GM23248 (cell line): ENCODE results near the gene CDK4. TPM values are rescaled to one million over a fixed set of nuclear protein-coding genes. Genes with fewer than 3 reads are reported as not detected.

ENCODE experiments used
- DNase-seq: peaks from one replicate; pipeline ENCODE4 v3.0.0-alpha.2; 2015
- H2AFZ ChIP-seq: fragments of 200-600 bp; sonication (generic); 2 replicates; pipeline ENCODE4 v1.6.1; 2016; ENCODE audit warnings: antibody characterized with exemption
- H3F3A ChIP-seq: fragments of 200-600 bp; sonication (generic); 2 replicates; pipeline ENCODE4 v1.6.1; 2016; ENCODE audit warnings: mild to moderate bottlenecking, antibody characterized with exemption, mixed run types; ENCODE audit not compliant: insufficient read depth
- H3K27ac ChIP-seq: fragments of 200-600 bp; sonication (generic); 2 replicates; pipeline ENCODE4 v1.5.1; 2016; ENCODE audit warnings: mild to moderate bottlenecking
- H3K27me3 ChIP-seq: fragments of 200-600 bp; sonication (generic); replicated peaks from 2 replicates; pipeline ENCODE4 v1.6.1; 2016; ENCODE audit warnings: mild to moderate bottlenecking; ENCODE audit not compliant: insufficient read depth
- H3K36me3 ChIP-seq: fragments of 200-600 bp; sonication (generic); 2 replicates; pipeline ENCODE4 v1.6.1; 2016; ENCODE audit warnings: low read depth, mild to moderate bottlenecking
- H3K4me1 ChIP-seq: fragments of 200-600 bp; sonication (generic); 2 replicates; pipeline ENCODE4 v1.6.1; 2016; ENCODE audit warnings: mild to moderate bottlenecking; ENCODE audit not compliant: insufficient read depth
- H3K4me2 ChIP-seq: fragments of 200-600 bp; sonication (generic); one replicate; pipeline ENCODE4 v1.6.1; 2016; ENCODE audit warnings: mild to moderate bottlenecking; ENCODE audit not compliant: unreplicated experiment
- H3K4me3 ChIP-seq: fragments of 200-600 bp; sonication (generic); 2 replicates; pipeline ENCODE4 v1.5.1; 2016; ENCODE audit warnings: mild to moderate bottlenecking
- H3K79me2 ChIP-seq: fragments of 200-600 bp; sonication (generic); 2 replicates; pipeline ENCODE4 v1.6.1; 2016; ENCODE audit warnings: mild to moderate bottlenecking; ENCODE audit not compliant: insufficient read depth
- H3K9ac ChIP-seq: fragments of 200-600 bp; sonication (generic); 2 replicates; pipeline ENCODE4 v1.6.1; 2016; ENCODE audit warnings: mild to moderate bottlenecking
- H3K9me2 ChIP-seq: fragments of 200-600 bp; sonication (generic); 2 replicates; pipeline ENCODE4 v1.6.1; 2016; ENCODE audit warnings: mixed run types, mild to moderate bottlenecking, moderate library complexity; ENCODE audit not compliant: insufficient read depth
- H3K9me3 ChIP-seq: fragments of 200-600 bp; sonication (generic); one replicate; pipeline ENCODE4 v1.6.1; 2017; ENCODE audit warnings: low read depth
- H4K20me1 ChIP-seq: fragments of 200-600 bp; sonication (generic); 2 replicates; pipeline ENCODE4 v1.6.0; 2016; ENCODE audit not compliant: insufficient read depth
- EZH2 ChIP-seq: fragments of 200-600 bp; sonication (generic); IDR thresholded peaks from 2 replicates; pipeline ENCODE4 v1.6.1; 2018; ENCODE audit warnings: antibody characterized with exemption, mild to moderate bottlenecking; ENCODE audit not compliant: insufficient read depth, poor library complexity, severe bottlenecking
- EZH2phosphoT487 ChIP-seq: fragments of 200-600 bp; sonication (generic); IDR thresholded peaks from 2 replicates; pipeline ENCODE4 v1.6.1; 2018; ENCODE audit warnings: antibody characterized with exemption, moderate library complexity, mild to moderate bottlenecking, low read depth; ENCODE audit not compliant: insufficient read depth
- WGBS, 2 experiments: methylation state at CpG; one replicate each; pipeline ENCODE4 v1.1.6; 2015 to 2017; ENCODE audit warnings: low lambda C conversion rate in 2 of 2, low coverage in 1 of 2; ENCODE audit errors: missing lambda C conversion rate in 2 of 2; 5-methylcytosine and 5-hydroxymethylcytosine counted together
- in situ Hi-C: fragments of 300-500 bp; cut with MboI; formaldehyde crosslinking; loops from 2 replicates; pipeline ENCODE4 v1.15.0; 2020
- polyA plus RNA-seq: library from polyadenylated mRNA; unstranded; fragments of >200 nt; fragmentation: Nextera tagmentation; extraction: Ambion mirVana; gene quantifications from 2 replicates; pipeline ENCODE4 v1.2.1, GENCODE V29; 2016
- total RNA-seq: library from RNA; depleted of rRNA; stranded (reverse); fragments of >200 nt; shearing (Covaris generic); gene quantifications from 2 replicates; pipeline ENCODE4 v1.2.3, GENCODE V29; 2014

Gene CDK4
- total and polyA plus RNA-seq, 2 experiments from 2014 or later: 123 to 152 TPM

DNA sequence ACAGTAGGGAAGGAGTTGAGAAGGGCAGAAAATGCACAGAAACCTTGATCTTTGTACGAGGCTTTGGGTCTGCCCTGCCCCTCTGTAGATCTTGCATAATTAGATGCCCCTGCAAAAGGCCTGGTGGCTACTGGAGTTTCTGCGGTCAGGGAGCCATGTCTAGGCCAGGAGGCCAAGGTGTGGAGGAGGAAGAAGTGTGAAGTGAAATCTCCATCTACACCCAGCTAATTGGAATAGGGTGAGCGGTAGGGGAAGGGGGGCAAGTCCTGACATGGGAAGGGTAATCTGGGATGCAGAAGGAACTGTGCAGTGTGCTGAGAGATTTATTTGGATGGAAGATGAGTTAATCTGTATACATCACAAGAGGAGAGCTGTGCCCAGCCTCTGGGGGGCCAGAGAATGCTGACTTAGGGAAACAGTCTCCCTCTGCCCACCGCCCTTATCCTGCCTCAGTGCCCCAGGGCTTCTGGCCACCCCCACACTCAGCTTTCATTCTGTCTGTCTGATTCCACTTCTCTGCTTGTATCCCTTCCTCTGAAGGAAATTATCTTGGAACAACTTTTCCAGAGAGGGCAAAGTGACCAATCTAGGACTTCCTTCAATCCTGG lies 9.4 kb upstream of the CDK4 start:
- DNase-seq: no peak
- Histone ChIP-seq H3F3A (peaks cover 4% of the 10 kb centered on the region; the same call in 1 of the 2 replicates), H3K27ac (no peak overlapping the region), H2AFZ (no peak overlapping the region), H4K20me1 (no peaks in the 10 kb centered on the region), H3K9me2 (no peaks in the 10 kb centered on the region), H3K4me2 (no peak overlapping the region), H3K9me3 (no peaks in the 10 kb centered on the region), H3K27me3 (peaks cover 19% of the 10 kb centered on the region), H3K9ac (no peak overlapping the region), H3K36me3 (no peaks in the 10 kb centered on the region), H3K79me2 (no peaks in the 10 kb centered on the region), H3K4me3 (no peak overlapping the region), H3K4me1 (no peaks in the 10 kb centered on the region)
- in situ Hi-C loops: no loop called here
- TF ChIP-seq EZH2 (no peak), EZH2phosphoT487 (no peak)
- WGBS, 2 experiments: 68 to 71% methylated on average over 4 of the region's 4 CpGs

DNA sequence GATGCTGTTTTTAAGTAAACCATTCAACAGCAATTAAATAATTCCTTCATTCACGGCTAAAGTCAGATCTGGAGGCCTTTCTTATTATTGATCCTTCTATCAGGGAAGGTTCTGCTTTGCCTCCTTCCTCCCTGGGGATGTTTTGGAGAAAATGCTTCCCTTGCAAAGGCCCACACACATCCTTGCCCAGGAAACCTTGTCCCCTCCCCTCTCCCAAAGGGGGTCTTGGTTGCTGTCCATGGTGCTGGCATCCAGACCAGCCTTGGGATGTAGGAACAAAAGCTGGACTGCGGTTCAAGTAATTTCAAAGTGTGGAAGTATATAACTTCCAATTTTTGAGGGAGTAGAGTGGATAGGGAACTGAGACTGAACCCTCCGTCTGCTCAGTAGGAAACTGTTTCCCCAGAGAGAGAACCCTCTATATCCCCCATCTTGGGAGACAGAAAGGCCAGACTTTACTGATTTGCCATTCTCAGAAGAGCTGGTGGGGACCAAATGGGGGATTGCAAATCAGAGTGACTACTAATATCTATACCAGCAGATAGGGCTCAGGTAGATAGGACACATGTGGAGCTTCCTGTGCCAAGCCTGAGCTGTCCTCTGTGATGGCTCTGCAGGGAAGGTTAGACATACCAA lies 8.4 kb upstream of the CDK4 start:
- H3K27ac ChIP-seq: no peak overlapping the region
- in situ Hi-C loops: no loop called here
- H3K4me1 ChIP-seq: no peaks in the 10 kb centered on the region
- no peaks in the 10 kb centered on the region for H3K9me2 ChIP-seq
- H3K9me3 ChIP-seq: no peaks in the 10 kb centered on the region
- H3K27me3 ChIP-seq: peaks cover 20% of the 10 kb centered on the region
- no peak overlapping the region for H2AFZ ChIP-seq
- H3K4me2 ChIP-seq: no peak overlapping the region
- H3K79me2 ChIP-seq: no peaks in the 10 kb centered on the region
- TF ChIP-seq EZH2 (no peak), EZH2phosphoT487 (no peak)
- no peaks in the 10 kb centered on the region for H3K36me3 ChIP-seq
- H3F3A ChIP-seq: no peaks in the 10 kb centered on the region
- DNase-seq: no peak
- no peaks in the 10 kb centered on the region for H4K20me1 ChIP-seq
- 86 to 92% methylated on average over 3 of the region's 3 CpGs for WGBS, 2 experiments
- no peak overlapping the region for H3K9ac ChIP-seq
- no peak overlapping the region for H3K4me3 ChIP-seq

DNA sequence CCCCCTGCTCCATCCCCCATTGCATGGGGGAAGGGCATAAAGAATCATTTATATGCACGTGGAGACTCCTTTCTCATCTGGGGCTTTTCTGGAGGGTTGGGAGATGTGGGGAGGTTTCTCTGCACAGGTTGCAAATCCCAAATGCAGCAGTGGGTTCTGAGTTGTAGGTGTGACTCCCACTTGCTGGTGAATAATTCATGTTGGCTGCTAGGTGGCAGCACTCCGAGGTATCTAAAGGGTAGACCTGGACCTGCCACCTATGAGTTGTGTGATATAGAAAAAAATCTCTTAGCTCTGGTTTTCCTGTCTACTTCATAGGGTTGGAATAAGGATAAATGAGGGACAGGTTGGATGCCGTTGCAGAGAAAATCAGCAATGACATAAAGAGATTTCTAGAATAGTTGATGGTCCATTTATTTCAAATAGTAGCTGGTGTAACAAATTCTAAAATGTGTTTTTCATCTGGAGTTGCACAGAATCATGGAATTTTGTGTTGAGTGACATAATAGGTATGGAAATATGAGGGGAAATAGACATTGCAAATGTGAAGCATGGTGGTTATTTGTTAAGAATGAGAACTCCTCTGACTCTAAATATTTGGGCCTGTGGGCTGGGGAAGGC lies 7.4 kb upstream of the CDK4 start:
- Histone ChIP-seq H3K9me2 (no peaks in the 10 kb centered on the region), H3K36me3 (no peaks in the 10 kb centered on the region), H3K27me3 (peaks cover 15% of the 10 kb centered on the region), H3F3A (no peaks in the 10 kb centered on the region), H3K9me3 (no peaks in the 10 kb centered on the region), H3K4me3 (no peak overlapping the region), H4K20me1 (no peaks in the 10 kb centered on the region), H3K79me2 (no peaks in the 10 kb centered on the region), H3K4me1 (no peaks in the 10 kb centered on the region), H3K4me2 (no peak overlapping the region), H3K9ac (no peak overlapping the region), H3K27ac (no peak overlapping the region), H2AFZ (no peak overlapping the region)
- in situ Hi-C loops: no loop called here
- TF ChIP-seq EZH2: no peak
- DNase-seq: peak; percentile 46
- WGBS, 2 experiments: 13 to 20% methylated on average over 3 of the region's 3 CpGs

DNA sequence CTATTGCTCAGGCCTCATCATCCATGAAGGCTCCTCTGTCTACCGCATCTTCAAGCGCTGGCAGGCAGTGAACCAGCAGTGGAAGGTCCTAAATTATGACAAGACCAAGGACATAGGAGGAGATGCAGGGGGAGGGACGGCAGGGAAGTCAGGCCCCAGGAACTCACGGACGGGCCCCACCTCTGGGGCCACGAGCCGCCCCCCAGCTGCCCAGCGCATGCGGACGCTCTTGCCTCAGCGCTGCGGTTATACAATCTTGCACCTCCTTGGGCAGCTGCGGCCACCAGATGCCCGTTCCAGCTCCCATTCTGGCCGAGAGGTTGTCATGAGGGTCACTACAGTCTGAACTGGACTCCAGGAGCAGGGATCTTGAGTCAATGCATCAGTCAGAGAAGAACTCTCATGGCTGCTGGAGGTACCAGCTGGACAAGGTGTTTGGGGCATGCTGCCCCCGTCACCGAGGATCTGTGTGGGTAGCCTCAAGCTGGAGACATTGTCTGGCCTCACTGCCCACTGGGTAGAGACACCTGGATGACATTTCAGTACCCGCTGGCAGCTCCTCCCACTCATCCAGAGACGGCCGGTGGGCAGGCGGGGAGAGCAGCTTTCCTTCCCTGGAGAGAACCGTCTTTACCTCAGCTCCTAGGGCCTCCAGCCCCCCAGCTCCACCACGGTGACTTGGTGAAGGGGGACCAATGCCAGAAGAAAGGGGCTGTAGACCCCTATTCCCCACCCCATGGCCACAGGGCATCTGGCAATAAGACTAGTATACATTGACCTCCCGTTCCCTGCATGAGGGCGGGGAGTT lies 6.6 kb upstream of the CDK4 start:
- Histone ChIP-seq H3K36me3 (no peaks in the 10 kb centered on the region), H4K20me1 (no peaks in the 10 kb centered on the region), H3K9ac (no peak overlapping the region), H2AFZ (no peak overlapping the region), H3K4me2 (no peak overlapping the region), H3F3A (peaks cover 6% of the 10 kb centered on the region; the same call in 1 of the 2 replicates), H3K79me2 (no peaks in the 10 kb centered on the region), H3K4me1 (no peaks in the 10 kb centered on the region), H3K27me3 (peaks cover 22% of the 10 kb centered on the region), H3K4me3 (no peak overlapping the region), H3K27ac (no peak overlapping the region), H3K9me2 (no peaks in the 10 kb centered on the region), H3K9me3 (no peaks in the 10 kb centered on the region)
- no peak for DNase-seq
- 78 to 84% methylated on average over 24 to 25 of the region's 25 CpGs for WGBS, 2 experiments
- TF ChIP-seq EZH2phosphoT487 (no peak), EZH2 (no peak)
- in situ Hi-C loops: no loop called here
